Neural cell (in vitro differentiated cells): ENCODE data around the gene GPRC5B.

Source experiments
- EZH2 ChIP-seq: fragments of 200-600, 300-800 bp; shearing (Covaris generic), sonication (generic); IDR thresholded peaks from 2 replicates; pipeline ENCODE4 v1.6.1; 2014; ENCODE audit warnings: antibody characterized with exemption, low read length, borderline replicate concordance, mild to moderate bottlenecking; ENCODE audit not compliant: insufficient read depth, poor library complexity, severe bottlenecking
- TF ChIP-seq, protein P1 (sequence below): fragments of 450-650 bp; IDR thresholded peaks from 2 replicates; pipeline ENCODE4 v1.5.1; 2014; ENCODE audit warnings: antibody characterized with exemption, mild to moderate bottlenecking, moderate library complexity; ENCODE audit not compliant: poor library complexity, severe bottlenecking

GRCh38 chr16:19885451-19886072 is 914 bp upstream of the GPRC5B start:
- TF ChIP-seq EZH2 = no peak
- TF ChIP-seq, protein P1, sequence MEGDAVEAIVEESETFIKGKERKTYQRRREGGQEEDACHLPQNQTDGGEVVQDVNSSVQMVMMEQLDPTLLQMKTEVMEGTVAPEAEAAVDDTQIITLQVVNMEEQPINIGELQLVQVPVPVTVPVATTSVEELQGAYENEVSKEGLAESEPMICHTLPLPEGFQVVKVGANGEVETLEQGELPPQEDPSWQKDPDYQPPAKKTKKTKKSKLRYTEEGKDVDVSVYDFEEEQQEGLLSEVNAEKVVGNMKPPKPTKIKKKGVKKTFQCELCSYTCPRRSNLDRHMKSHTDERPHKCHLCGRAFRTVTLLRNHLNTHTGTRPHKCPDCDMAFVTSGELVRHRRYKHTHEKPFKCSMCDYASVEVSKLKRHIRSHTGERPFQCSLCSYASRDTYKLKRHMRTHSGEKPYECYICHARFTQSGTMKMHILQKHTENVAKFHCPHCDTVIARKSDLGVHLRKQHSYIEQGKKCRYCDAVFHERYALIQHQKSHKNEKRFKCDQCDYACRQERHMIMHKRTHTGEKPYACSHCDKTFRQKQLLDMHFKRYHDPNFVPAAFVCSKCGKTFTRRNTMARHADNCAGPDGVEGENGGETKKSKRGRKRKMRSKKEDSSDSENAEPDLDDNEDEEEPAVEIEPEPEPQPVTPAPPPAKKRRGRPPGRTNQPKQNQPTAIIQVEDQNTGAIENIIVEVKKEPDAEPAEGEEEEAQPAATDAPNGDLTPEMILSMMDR = no peak
